ENCODE data around the gene MDFI.

DNA sequence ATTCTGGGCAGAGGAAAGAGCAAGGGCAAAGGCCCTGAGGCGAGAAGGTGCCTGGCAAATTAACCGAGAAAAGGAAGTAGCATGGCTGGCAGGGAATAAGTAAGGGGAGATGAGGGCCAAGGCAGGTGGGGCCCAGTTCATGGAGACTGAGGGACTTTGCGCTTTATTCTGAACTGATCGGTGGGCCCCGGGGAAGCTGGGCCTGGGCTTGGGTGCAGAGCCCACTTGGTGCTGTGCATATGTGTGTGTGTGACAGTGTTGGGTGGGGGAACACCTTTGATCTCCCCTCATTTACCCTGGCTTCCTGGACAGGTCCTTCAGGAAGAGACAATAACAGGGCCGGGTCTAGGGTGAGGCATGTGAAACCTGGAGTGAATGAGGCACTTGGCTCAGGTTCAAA, 2.9 kb upstream of the MDFI start:
- TF ChIP-seq POLR2A (IDR thresholded peaks at IDR 0.05; ENCODE audit: low read length) (no peak), GATA1 (IDR thresholded peaks at IDR 0.05; ENCODE audit: low read depth, low read length) (no peak)
